ENCODE data around the gene NELFCD.

Gene NELFCD

GRCh38 chr20:58995461-58996225 lies 14.6 kb downstream of the NELFCD start:
- DNase-seq, result no peak

- DNase-seq, result no peak
These were observed 15.2 kb downstream of the NELFCD start for GRCh38 chr20:58996226-58996611.

DNA sequence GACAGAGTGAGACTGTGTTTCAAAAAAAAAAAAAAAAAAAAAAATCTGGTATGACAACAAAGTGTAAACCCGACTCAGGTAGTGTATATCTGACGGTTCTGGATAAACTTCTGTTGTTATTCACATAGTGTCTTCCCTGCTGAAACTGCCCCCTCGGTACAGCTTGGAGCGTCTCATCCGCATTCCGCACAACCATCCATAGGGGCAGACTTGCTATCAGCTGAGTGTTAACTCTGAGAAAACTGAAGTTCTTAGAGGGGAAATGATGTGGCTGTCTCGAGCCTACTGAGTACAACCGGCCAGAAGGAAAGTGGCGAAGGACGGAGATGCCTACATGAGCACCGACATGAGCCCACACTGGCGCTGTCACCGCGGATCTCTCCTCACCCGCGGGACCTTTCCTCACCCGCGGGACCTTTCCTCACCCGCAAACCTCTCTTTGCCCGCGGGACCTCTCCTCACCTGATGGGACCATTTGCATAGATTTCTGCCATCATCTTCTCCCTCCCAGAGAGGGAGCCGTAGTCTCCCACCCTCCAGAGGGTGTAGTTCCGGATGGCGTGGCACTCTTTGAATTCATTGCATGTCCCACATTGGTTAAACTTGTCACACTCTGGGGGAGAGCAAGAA lies 16.2 kb downstream of the NELFCD start:
- DNase-seq, result no peak

GRCh38 chr20:58998656-58999055 lies 17.6 kb downstream of the NELFCD start:
- no peak for DNase-seq

DNA sequence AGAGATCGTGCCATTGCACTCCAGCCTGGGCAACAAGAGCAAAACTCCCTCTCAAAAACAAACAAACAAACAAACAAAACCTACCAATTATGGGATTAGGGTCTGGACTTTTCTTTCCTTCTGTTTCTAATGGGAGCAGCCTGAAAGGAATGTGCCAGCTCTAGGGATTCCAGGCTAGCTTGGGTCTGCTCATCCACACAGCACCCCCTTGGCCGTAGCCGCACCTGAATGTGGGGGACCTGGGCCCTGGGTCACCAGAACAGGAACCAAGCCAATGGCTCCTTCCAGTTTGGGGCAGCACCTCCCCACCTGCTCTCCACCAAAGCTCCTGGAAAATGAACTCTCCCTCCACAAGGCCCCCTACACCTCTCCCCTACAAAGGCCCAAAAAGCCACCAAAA lies 19.3 kb downstream of the NELFCD start:
- DNase-seq, result no peak

DNA sequence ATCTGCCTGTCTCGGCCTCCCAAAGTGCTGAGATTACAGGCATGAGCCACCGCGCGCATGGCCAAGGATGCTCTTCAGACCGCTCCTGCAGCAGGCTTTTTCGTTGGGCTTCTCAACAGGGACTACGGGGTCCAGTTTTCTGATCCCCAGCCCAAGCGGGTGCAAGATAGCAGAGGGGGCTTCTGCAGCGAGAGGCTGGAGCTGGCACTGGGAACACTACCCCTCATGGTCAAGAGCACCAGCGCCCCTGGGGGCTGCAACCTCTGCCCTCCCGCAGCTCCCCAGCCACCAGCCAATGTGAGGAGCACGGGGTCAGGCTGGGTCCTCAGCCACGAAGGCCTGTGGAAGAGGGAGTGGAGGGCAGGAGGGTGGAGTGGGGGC lies 20.0 kb downstream of the NELFCD start:
- no peak for DNase-seq

DNA sequence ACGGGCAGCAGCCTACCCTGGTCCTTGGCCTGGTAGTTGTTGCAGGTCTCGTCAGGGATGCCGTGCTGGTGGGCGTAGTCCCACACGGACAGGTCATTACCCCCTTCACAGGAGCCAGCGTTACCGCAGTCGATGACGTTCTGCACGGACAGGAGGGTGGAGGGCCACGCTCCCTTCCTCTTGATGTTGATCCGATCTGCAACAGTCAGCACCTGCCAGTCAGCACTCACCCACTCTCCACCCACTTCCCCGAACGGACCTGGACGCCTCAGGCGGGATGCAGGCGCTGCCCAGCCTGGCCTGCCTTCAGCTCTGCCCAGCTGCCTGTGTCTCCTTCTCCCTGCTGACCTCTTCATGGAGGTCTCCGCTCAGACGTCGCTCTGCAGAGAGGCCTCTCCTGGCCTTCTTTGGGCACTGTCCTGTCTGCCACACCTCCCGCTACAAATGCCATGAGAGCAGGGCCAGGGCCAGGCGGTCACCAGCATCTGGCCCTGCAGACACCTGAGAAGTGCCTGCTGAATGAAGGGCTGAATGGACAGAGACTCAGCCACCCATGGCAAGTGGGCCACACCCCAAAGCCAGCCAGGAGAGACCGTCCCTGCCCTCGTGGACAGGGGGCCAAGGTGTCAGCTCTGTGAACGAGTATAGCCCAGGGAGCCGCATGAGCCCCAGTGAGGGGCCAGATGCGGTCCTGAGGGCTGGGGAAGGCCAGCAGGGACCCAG lies 20.6 kb downstream of the NELFCD start:
- no peak for DNase-seq

DNA sequence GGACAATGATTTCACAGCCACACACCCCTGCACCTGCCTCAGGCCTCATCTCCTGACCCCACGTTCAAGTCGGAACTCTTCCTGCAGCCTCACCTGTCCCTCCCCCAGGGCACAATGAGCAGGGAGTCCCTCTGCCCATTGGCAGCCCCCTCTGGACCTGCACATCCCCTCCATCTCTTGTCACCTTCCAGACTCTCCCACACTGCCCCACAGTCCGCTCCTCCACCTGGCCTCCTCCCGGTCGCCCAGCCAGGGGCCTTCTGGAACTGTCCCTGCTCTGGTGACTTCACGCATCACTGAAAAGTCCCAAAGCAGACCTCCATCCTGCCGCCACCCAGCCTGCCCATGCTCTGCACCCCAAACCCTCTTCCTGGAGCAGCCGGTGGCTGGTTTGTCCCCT lies 21.3 kb downstream of the NELFCD start:
- DNase-seq, result no peak

GRCh38 chr20:59002874-59003399 lies 21.9 kb downstream of the NELFCD start:
- DNase-seq, result no peak

- no peak for DNase-seq
These were observed 22.9 kb downstream of the NELFCD start for GRCh38 chr20:59003836-59004492.

GRCh38 chr20:59004493-59004762 lies 23.4 kb downstream of the NELFCD start:
- no peak for DNase-seq

- no peak for DNase-seq
These were observed 23.9 kb downstream of the NELFCD start for GRCh38 chr20:59004763-59005522.

- DNase-seq, result no peak
These were observed 24.6 kb downstream of the NELFCD start for GRCh38 chr20:59005523-59006166.

GRCh38 chr20:59006167-59006863 lies 25.3 kb downstream of the NELFCD start:
- no peak for DNase-seq

DNA sequence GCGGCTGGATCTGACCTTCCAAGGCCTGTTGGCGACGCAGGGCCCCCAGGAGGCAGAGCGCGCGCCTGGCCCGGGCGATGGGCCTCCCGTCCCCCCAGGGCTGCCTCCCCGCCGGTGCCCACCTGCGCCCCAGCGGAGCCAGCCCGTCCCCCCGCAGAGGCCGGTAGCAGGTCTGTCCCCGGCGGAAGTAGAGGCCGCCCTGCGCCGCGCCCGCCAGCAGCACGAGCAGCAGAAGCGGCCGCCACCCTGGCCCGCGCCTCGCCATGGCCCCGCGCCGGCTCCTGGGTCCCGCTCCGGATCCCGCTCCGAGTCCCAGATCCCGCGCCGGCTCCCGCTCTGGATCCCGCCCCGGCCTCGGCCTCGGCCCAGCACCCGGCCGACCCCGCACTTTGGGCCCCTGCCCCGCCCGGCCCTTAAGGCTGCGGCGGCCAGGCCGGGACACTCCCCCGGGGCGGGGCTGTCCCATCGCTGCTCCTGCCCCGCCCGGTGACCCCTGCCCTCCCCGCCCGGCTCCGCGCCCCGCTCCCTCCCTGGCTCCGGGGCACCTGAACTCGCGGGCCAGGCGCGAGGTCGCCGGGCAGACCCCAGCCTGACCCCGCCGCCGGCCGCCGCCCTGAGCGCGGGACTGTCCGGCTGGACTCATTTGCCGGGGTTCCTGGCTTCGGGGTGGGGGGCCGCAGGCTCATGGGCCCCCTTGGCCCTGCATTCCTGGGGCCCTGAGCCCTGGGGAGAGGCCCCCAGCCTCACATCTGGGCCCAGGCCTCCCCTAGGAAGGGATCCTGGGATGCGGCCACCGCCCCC lies 26.0 kb downstream of the NELFCD start, which contains the start of gene CTSZ:
TSS of gene CTSZ (minus strand) at position 391 of the 801 bp plus-strand sequence. CDS start at position 265, 126 bp downstream.
- no peak for DNase-seq

DNA sequence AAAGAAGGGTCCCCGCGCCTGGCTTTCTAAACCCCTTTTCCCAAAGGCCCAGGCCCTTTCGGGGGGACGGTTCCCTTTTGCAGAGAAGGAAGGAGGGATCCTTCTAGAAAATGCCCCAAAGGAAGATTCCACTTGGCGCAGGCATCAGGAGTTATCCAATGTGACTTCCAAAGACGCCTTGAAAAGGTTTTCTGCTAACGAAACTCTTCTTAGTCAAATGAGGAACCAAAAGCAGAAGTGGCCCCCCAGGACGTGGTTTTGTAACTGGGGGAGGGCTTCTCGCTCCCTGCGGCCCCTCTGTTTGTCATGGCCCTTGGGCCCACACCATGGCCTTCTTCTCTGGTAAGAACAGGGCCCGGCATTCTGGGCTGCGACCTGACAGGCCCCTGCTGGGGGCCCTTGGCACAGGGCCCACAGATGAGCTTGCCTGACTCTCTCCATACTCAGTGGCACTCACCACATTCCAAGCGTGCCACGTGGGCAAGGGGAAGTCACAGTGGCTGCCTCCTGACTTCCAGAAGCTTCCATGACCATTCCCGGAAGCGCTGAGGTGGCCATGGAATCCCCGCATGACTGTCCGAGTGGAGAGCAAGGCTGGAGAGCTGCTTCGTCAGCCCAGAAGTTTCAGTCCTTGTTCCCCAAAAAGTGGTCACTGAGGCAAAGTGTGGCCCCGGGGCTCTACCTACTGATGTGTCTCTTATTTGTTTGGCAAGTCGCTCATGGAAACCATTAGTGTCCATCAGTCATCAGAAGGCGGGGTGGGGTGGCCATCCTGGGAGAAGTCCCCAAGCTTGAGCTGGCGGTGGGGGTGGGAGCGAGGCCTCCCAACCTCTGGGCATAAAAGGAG lies 26.8 kb downstream of the NELFCD start:
- DNase-seq, result peak; percentile 71

DNA sequence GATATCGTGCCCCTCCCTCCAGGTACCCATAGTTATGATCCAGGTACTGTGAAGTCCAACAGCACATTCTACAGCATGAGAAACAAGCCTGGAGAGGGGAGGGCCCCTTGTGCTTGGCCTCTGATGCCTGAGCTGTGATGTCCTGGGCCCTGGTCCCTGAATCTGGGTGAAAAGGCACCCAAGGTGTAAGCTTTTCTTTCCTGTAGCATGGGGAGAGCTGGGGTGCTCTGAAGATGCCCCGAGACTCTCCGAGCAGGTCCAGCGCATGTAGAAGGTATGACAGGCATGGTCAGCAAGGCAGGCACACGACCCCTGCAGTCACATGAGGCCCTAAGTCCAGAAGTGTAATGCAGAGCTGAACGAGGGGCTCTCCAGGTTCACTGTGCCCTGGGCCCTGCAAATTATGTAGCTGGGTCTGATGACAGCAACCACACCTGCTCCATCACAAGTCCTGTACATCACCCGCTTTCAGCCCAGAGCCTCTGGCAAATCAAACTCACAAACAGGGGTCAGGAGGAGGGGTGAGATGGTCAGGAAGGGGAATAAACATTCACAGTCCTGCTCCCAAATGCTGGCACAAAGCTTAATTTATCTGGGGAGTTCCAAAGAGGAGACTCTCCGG lies 27.8 kb downstream of the NELFCD start:
- no peak for DNase-seq

DNA sequence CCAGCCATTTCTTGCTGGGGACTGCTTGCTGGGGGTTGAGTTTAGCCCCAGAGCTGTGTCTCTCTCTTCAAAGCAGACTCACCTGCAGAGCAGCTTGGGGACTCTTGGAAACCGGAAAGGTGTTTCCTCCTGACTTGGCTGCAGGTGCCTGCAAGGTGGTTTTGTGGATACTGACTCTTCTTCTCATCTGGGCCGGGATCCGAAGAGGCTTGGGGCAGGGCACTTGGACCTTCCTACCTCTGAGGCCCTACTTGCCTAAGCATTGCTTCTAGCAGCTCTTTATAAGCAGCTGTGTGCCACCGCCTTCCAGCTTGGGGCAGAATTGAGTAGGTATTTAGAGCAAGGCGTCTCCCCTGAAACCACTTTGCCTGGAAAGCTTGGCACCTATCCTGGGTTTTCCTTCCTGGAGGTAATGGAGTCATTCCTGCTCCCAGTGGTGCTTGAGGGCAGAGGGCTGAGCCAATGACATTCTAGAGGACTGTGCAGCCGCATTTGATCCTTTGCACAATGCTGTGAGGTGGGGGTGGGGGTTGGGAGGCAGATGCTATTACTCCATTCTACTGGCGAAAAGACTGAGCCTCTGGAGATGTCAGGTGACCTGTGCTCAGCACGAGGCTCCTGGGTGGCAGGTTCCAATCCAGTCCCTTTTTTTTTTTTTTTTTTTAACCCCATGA lies 29.4 kb downstream of the NELFCD start:
- no peak for DNase-seq
